HepG2 (cell line): ENCODE measurements around the gene RBM45. TPM values are rescaled to one million over a fixed set of nuclear protein-coding genes. Genes with fewer than 3 reads are reported as not detected.

ENCODE experiments used
- CBFB ChIP-seq: sonication (generic); formaldehyde crosslinking; IDR thresholded peaks from 2 replicates; pipeline ENCODE4 v1.4.0; 2020; ENCODE audit warnings: missing genetic modification reagents
- CCAR2 ChIP-seq: fragments of 200-400 bp; formaldehyde crosslinking; optimal IDR thresholded peaks from 2 replicates; pipeline ENCODE3; 2018; ENCODE audit warnings: low read depth, mild to moderate bottlenecking, low read length, moderate library complexity
- ETS1 ChIP-seq: sonication (generic); formaldehyde crosslinking; IDR thresholded peaks from 2 replicates; pipeline ENCODE4 v1.4.0; 2020; ENCODE audit warnings: missing genetic modification reagents
- GPBP1L1 ChIP-seq: sonication (generic); formaldehyde crosslinking; IDR thresholded peaks from 2 replicates; pipeline ENCODE4 v1.5.0; 2020; ENCODE audit warnings: mild to moderate bottlenecking, missing genetic modification reagents
- KDM1A ChIP-seq: IDR thresholded peaks from 2 replicates; pipeline ENCODE4 v1.6.1; 2016; ENCODE audit warnings: missing compliant biosample characterization
- MEF2D ChIP-seq: sonication (generic); formaldehyde crosslinking; IDR thresholded peaks from 2 replicates; pipeline ENCODE4 v1.5.1; 2020; ENCODE audit warnings: mild to moderate bottlenecking, missing genetic modification reagents
- NR1H2 ChIP-seq: sonication (generic); formaldehyde crosslinking; IDR thresholded peaks from 2 replicates; pipeline ENCODE4 v1.8.1; 2022; ENCODE audit warnings: low read depth, missing genetic modification reagents, borderline replicate concordance
- PCBP1 ChIP-seq: fragments of 200-400 bp; formaldehyde crosslinking; IDR thresholded peaks from 2 replicates; pipeline ENCODE4 v1.6.1; 2017; ENCODE audit warnings: mild to moderate bottlenecking, low read depth, low read length, borderline replicate concordance
- RARG ChIP-seq: sonication (generic); formaldehyde crosslinking; IDR thresholded peaks from 2 replicates; pipeline ENCODE4 v1.4.0; 2020; ENCODE audit warnings: low read depth, mild to moderate bottlenecking, missing genetic modification reagents
- TAF15 ChIP-seq: fragments of 200-400 bp; formaldehyde crosslinking; IDR thresholded peaks from one replicate; pipeline ENCODE4 v1.6.1; 2018; ENCODE audit warnings: mild to moderate bottlenecking, low read depth, low read length; ENCODE audit not compliant: poor library complexity, severe bottlenecking
- TFDP2 ChIP-seq: sonication (generic); formaldehyde crosslinking; IDR thresholded peaks from 2 replicates; pipeline ENCODE4 v1.4.0; 2020; ENCODE audit warnings: missing genetic modification reagents
- TMF1 ChIP-seq: sonication (generic); formaldehyde crosslinking; IDR thresholded peaks from 2 replicates; pipeline ENCODE4 v1.8.1; 2022; ENCODE audit warnings: low read depth, missing genetic modification reagents
- ZBTB10 ChIP-seq: sonication (generic); formaldehyde crosslinking; IDR thresholded peaks from 2 replicates; pipeline ENCODE4 v1.4.0; 2020; ENCODE audit warnings: missing genetic modification reagents, borderline replicate concordance
- ZBTB14 ChIP-seq: sonication (generic); formaldehyde crosslinking; IDR thresholded peaks from 2 replicates; pipeline ENCODE4 v1.4.0; 2020; ENCODE audit warnings: missing genetic modification reagents
- ZNF451 ChIP-seq: sonication (generic); formaldehyde crosslinking; IDR thresholded peaks from 2 replicates; pipeline ENCODE4 v1.5.0; 2020; ENCODE audit warnings: mild to moderate bottlenecking, missing genetic modification reagents
- ZNF513 ChIP-seq: sonication (generic); formaldehyde crosslinking; conservative IDR thresholded peaks from 2 replicates; pipeline ENCODE4 v1.5.0; 2020; ENCODE audit warnings: missing genetic modification reagents
- ZNF547 ChIP-seq: sonication (generic); formaldehyde crosslinking; IDR thresholded peaks from 2 replicates; pipeline ENCODE4 v1.5.1; 2020; ENCODE audit warnings: mild to moderate bottlenecking, missing genetic modification reagents
- ZNF83 ChIP-seq: sonication (generic); formaldehyde crosslinking; IDR thresholded peaks from 2 replicates; pipeline ENCODE4 v1.4.0; 2020; ENCODE audit warnings: missing genetic modification reagents, mild to moderate bottlenecking, borderline replicate concordance
- polyA plus RNA-seq, 8 experiments: library from polyadenylated mRNA; depleted of rRNA in 3 of 8; stranded (reverse) in 7 of 8; unstranded in 1 of 8; fragments of >200 nt; fragmentation: Illumina TruSeq in 4 of 8; extraction: Trizol in 4 of 8; gene quantifications; 2 replicates each; pipeline versions ENCODE4 v1.2.1 to v1.2.3, GENCODE V29; 2011 to 2016; ENCODE audit warnings: low read depth in 4 of 8, missing spikeins in 1 of 8, mixed read lengths in 1 of 8; ENCODE audit not compliant: insufficient read depth in 1 of 8
- total RNA-seq, 5 experiments: library from RNA; depleted of rRNA; stranded (reverse); fragments of >200 nt; fragmentation: Illumina TruSeq; extraction: Trizol; gene quantifications; 2 replicates each; pipeline ENCODE4 v1.2.3, GENCODE V29; 2016; ENCODE audit warnings: low read depth in 1 of 5

The RBM45 gene
- total and polyA plus RNA-seq, 2 of the 13 experiments (the other 11 are each of a cell fraction or from before 2014, with no cell fraction given): 5.7 to 25.2 TPM

- TF ChIP-seq ZBTB14 (CRISPR knock-in tag) (no peak), MEF2D (CRISPR knock-in tag) (peak; percentile 53; the same call in 1 of the 2 replicates), PCBP1 (no peak), ZNF83 (0 out of 2 replicates have a peak, but pooled peaks have one; percentile 12), ETS1 (CRISPR knock-in tag) (no peak), ZNF547 (CRISPR knock-in tag) (peak; percentile 90; the same call in 1 of the 2 replicates), KDM1A (peak; percentile 75; the same call in 1 of the 2 replicates), ZBTB10 (CRISPR knock-in tag) (no peak), CBFB (CRISPR knock-in tag) (peak; percentile 59), NR1H2 (CRISPR knock-in tag) (no peak), GPBP1L1 (CRISPR knock-in tag) (no peak), TAF15 (peak; percentile 77), TFDP2 (CRISPR knock-in tag) (peak; percentile 59; the same call in 1 of the 2 replicates), ZNF451 (CRISPR knock-in tag) (no peak), TMF1 (CRISPR knock-in tag) (no peak), RARG (CRISPR knock-in tag) (no peak), ZNF513 (no peak), CCAR2 (peak; percentile 64)
Measured at GRCh38 chr2:178072383-178073301, 39.6 kb upstream of the RBM45 start, which contains the start of gene PDE11A (continued).
